PC-3 (cell line): ENCODE data around the gene PPP1R7.

Experiments
- EZH2 ChIP-seq: fragments of 300-600 bp; sonication (generic); IDR thresholded peaks from one replicate; pipeline ENCODE4 v1.6.1; 2017; ENCODE audit warnings: antibody characterized with exemption, mild to moderate bottlenecking, low read length; ENCODE audit not compliant: unreplicated experiment
- EZH2phosphoT487 ChIP-seq: fragments of 300-600 bp; sonication (generic); IDR thresholded peaks from 2 replicates; pipeline ENCODE4 v1.6.1; 2018; ENCODE audit warnings: mild to moderate bottlenecking, antibody characterized with exemption, low read length, borderline replicate concordance
- TF ChIP-seq, protein P1 (sequence below): fragments of 300-600 bp; sonication (generic); conservative IDR thresholded peaks from 2 replicates; pipeline ENCODE4 v1.5.1; 2017; ENCODE audit warnings: antibody characterized with exemption, low read depth, mild to moderate bottlenecking, low read length

DNA sequence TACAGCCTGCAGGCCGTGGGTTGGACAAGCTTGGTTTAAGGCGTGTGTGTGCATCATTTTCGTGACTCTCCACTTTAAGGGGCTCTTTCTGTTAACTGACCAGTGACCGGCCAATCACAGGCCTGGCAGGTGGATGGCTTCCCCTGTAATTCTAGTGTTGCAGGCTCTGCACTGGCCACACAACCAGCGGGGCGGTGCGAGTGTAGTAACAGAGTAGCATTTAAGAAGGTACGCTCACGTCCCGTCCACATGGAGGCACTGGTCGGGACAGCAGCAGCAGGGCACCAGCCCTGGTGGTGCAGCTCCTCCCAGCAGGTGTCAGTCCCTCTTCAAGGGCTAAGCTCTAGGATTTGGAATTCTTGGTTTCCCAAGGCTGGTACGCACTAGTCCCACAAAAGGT lies 30.2 kb downstream of the PPP1R7 start:
- TF ChIP-seq, protein P1, sequence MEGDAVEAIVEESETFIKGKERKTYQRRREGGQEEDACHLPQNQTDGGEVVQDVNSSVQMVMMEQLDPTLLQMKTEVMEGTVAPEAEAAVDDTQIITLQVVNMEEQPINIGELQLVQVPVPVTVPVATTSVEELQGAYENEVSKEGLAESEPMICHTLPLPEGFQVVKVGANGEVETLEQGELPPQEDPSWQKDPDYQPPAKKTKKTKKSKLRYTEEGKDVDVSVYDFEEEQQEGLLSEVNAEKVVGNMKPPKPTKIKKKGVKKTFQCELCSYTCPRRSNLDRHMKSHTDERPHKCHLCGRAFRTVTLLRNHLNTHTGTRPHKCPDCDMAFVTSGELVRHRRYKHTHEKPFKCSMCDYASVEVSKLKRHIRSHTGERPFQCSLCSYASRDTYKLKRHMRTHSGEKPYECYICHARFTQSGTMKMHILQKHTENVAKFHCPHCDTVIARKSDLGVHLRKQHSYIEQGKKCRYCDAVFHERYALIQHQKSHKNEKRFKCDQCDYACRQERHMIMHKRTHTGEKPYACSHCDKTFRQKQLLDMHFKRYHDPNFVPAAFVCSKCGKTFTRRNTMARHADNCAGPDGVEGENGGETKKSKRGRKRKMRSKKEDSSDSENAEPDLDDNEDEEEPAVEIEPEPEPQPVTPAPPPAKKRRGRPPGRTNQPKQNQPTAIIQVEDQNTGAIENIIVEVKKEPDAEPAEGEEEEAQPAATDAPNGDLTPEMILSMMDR, result no peak
- TF ChIP-seq EZH2, result no peak
- no peak for TF ChIP-seq EZH2phosphoT487
